CD4-positive, alpha-beta T cell (primary cell): ENCODE data around the gene SMYD3. TPM values are rescaled to one million over a fixed set of nuclear protein-coding genes. Genes with fewer than 3 reads are reported as not detected.

Experiments
- ATAC-seq: fragments of 200-7000 bp; cut with Tn5 transposase; one replicate; pipeline ENCODE4 v1.10.0; 2022; ENCODE audit warnings: mild to moderate bottlenecking; ENCODE audit not compliant: poor library complexity
- CTCF ChIA-PET: fragments of 350-600 bp; sonication (Branson Sonifier 250); formaldehyde crosslinking; loops from one replicate; lab custom pipeline; 2021; ENCODE audit warnings: antibody characterized with exemption, inconsistent platforms; lab: Charles Lee
- POLR2A ChIA-PET: fragments of 350-600 bp; sonication (Branson Sonifier 250); formaldehyde crosslinking; loops from one replicate; lab custom pipeline; 2021; ENCODE audit warnings: antibody characterized with exemption, inconsistent platforms; lab: Charles Lee
- DNase-seq, 14 experiments: peaks; one replicate each; pipeline ENCODE4 v3.0.0-alpha.2; 2013 to 2020; ENCODE audit warnings: mixed read lengths in 2 of 14
- H3K27ac ChIP-seq, 2 donors: one replicate each; pipeline versions ENCODE4 v1.5.1 to v1.7.0; 2013; ENCODE audit warnings: low read length in 2 of 2, low read depth in 1 of 2, mild to moderate bottlenecking in 1 of 2
- H3K27me3 ChIP-seq, 2 experiments: 1 replicate in 1 of 2; 2 replicates in 1 of 2; pipeline versions ENCODE4 v1.6.1 to v1.7.0; 2013; ENCODE audit warnings: low read length in 2 of 2, control low read depth in 1 of 2, mild to moderate bottlenecking in 1 of 2, moderate library complexity in 1 of 2; ENCODE audit not compliant: insufficient read depth in 2 of 2, control insufficient read depth in 1 of 2
- H3K36me3 ChIP-seq: one replicate; pipeline ENCODE4 v1.6.1; 2013; ENCODE audit warnings: low read length, control low read depth; ENCODE audit not compliant: insufficient read depth
- H3K4me1 ChIP-seq: one replicate; pipeline ENCODE4 v1.6.1; 2013; ENCODE audit warnings: low read length, control low read depth; ENCODE audit not compliant: insufficient read depth
- H3K4me3 ChIP-seq: one replicate; pipeline ENCODE4 v1.5.1; 2013; ENCODE audit warnings: mild to moderate bottlenecking, low read length, moderate library complexity
- H3K9me3 ChIP-seq, 2 experiments: 1 replicate in 1 of 2; 2 replicates in 1 of 2; pipeline versions ENCODE4 v1.6.1 to v1.7.0; 2013; ENCODE audit warnings: low read length in 2 of 2, mild to moderate bottlenecking in 2 of 2, control low read depth in 1 of 2, moderate library complexity in 1 of 2; ENCODE audit not compliant: control insufficient read depth in 1 of 2, insufficient read depth in 1 of 2
- H3K27ac Mint-ChIP-seq: one replicate; pipeline ENCODE4 v1.8.0; 2020; ENCODE audit warnings: mixed read lengths
- H3K27me3 Mint-ChIP-seq: one replicate; pipeline ENCODE4 v1.8.0; 2021; ENCODE audit warnings: mixed read lengths
- H3K36me3 Mint-ChIP-seq: one replicate; pipeline ENCODE4 v1.8.0; 2021; ENCODE audit warnings: low read depth, mixed read lengths
- H3K4me1 Mint-ChIP-seq: one replicate; pipeline ENCODE4 v1.8.0; 2021; ENCODE audit warnings: low read depth, mixed read lengths
- H3K4me3 Mint-ChIP-seq: one replicate; pipeline ENCODE4 v1.8.0; 2020; ENCODE audit warnings: mild to moderate bottlenecking, mixed read lengths
- H3K9me3 Mint-ChIP-seq: one replicate; pipeline ENCODE4 v1.8.0; 2020; ENCODE audit warnings: mixed read lengths
- CTCF ChIP-seq: fragments of 200-600 bp; IDR thresholded peaks from one replicate; pipeline ENCODE4 v1.8.0; 2022; ENCODE audit warnings: antibody characterized with exemption, mild to moderate bottlenecking
- intact Hi-C, 2 experiments: fragments of 100-400 bp; cut with DNase I in 1 of 2; cut with micrococcal nuclease in 1 of 2; formaldehyde crosslinking; loops; one replicate each; pipeline versions ENCODE4 v1.15.1 to v1.9.0; 2023 to 2025; cut with DNase I, micrococcal nuclease
- total RNA-seq, 174 experiments: library from RNA in 2 of 174; stranded (reverse) in 2 of 174; gene quantifications; one replicate each; pipeline ENCODE4 v1.2.3 and lab custom pipeline; 2021 to 2026

SMYD3 gene
- total RNA-seq, 2 experiments from 2014 or later, result 18.8 to 19.6 TPM

GRCh38 chr1:246384616-246385015, 122.5 kb downstream of the SMYD3 start:
- Histone ChIP-seq H3K27me3 (no peaks in the 10 kb centered on the region), H3K4me3 (no peak overlapping the region), H3K4me1 (no peaks in the 10 kb centered on the region), H3K9me3 (peaks cover 0 to 14% of the 10 kb centered on the region in 2 experiments), H3K27ac (no peak overlapping the region), H3K36me3 (no peaks in the 10 kb centered on the region)
- ChIA-PET POLR2A (no interaction called here), CTCF (no interaction called here)
- H3K4me1 Mint-ChIP-seq, result no peaks in the 10 kb centered on the region
- no peak overlapping the region for H3K27ac Mint-ChIP-seq
- ATAC-seq, result no peak
- no peaks in the 10 kb centered on the region for H3K27me3 Mint-ChIP-seq
- peaks cover 4% of the 10 kb centered on the region for H3K36me3 Mint-ChIP-seq
- intact Hi-C loops, result no loop called here
- no peaks in the 10 kb centered on the region for H3K9me3 Mint-ChIP-seq
- no peak overlapping the region for H3K4me3 Mint-ChIP-seq
- TF ChIP-seq CTCF, result no peak
- DNase-seq, result no peak

- Histone ChIP-seq H3K27ac (no peak overlapping the region), H3K36me3 (no peaks in the 10 kb centered on the region), H3K27me3 (no peaks in the 10 kb centered on the region), H3K9me3 (peaks cover 0 to 14% of the 10 kb centered on the region in 2 experiments), H3K4me1 (no peaks in the 10 kb centered on the region), H3K4me3 (no peak overlapping the region)
- CTCF ChIA-PET, result no interaction called here
- ATAC-seq, result no peak
- H3K4me3 Mint-ChIP-seq, result no peak overlapping the region
- intact Hi-C loops, result no loop called here
- POLR2A ChIA-PET, result no interaction called here
- no peak for DNase-seq
- H3K27ac Mint-ChIP-seq, result no peak overlapping the region
- H3K4me1 Mint-ChIP-seq, result no peaks in the 10 kb centered on the region
- no peaks in the 10 kb centered on the region for H3K27me3 Mint-ChIP-seq
- H3K9me3 Mint-ChIP-seq, result no peaks in the 10 kb centered on the region
- H3K36me3 Mint-ChIP-seq, result peaks cover 4% of the 10 kb centered on the region
- TF ChIP-seq CTCF, result no peak
These were observed 123.3 kb downstream of the SMYD3 start for GRCh38 chr1:246383791-246384190.

GRCh38 chr1:246383239-246383589, 123.9 kb downstream of the SMYD3 start:
- peaks cover 0 to 14% of the 10 kb centered on the region in 2 experiments for H3K9me3 ChIP-seq
- H3K36me3 Mint-ChIP-seq, result peaks cover 4% of the 10 kb centered on the region
- no peaks in the 10 kb centered on the region for H3K27me3 Mint-ChIP-seq
- no peaks in the 10 kb centered on the region for H3K4me1 Mint-ChIP-seq
- no peak overlapping the region for H3K4me3 Mint-ChIP-seq
- DNase-seq, result no peak
- intact Hi-C loops, result no loop called here
- no peaks in the 10 kb centered on the region for H3K27me3 ChIP-seq
- TF ChIP-seq CTCF, result no peak
- H3K27ac Mint-ChIP-seq, result no peak overlapping the region
- no peak for ATAC-seq
- no peaks in the 10 kb centered on the region for H3K4me1 ChIP-seq
- POLR2A ChIA-PET, result no interaction called here
- H3K4me3 ChIP-seq, result no peak overlapping the region
- CTCF ChIA-PET, result interaction anchor here (0.6 kb wide), 1 partner anchor 29 kb away, joined by 3 read pairs; no protein-coding TSS in a partner anchor
- no peaks in the 10 kb centered on the region for H3K36me3 ChIP-seq
- H3K27ac ChIP-seq, result no peak overlapping the region
- no peaks in the 10 kb centered on the region for H3K9me3 Mint-ChIP-seq
